A673 (cell line): ENCODE measurements around the gene RMI1.

Source experiments
- CTCF ChIP-seq: fragments of 300-800, 200-600 bp; sonication (generic); conservative IDR thresholded peaks from 2 replicates; pipeline ENCODE4 v1.5.1; 2017; ENCODE audit warnings: low read depth, mild to moderate bottlenecking, antibody characterized with exemption, low read length, moderate library complexity, mixed read lengths
- EZH2 ChIP-seq: fragments of 200-600 bp; sonication (generic); IDR thresholded peaks from 2 replicates; pipeline ENCODE4 v1.6.1; 2017; ENCODE audit warnings: borderline replicate concordance, low read depth, mild to moderate bottlenecking, mixed read lengths, antibody characterized with exemption, low read length; ENCODE audit not compliant: poor library complexity, severe bottlenecking

GRCh38 chr9:83971485-83971884, 9.1 kb upstream of the RMI1 start:
- no peak for TF ChIP-seq CTCF
- no peak for TF ChIP-seq EZH2
